GM19372 (cell line): ENCODE results near the gene VGF.
"Not testable (repeated sequence)": the region's sequence is repeated elsewhere in the genome, so short reads cannot be mapped to it uniquely, and the experiment has no call there.

ENCODE experiments used
- ATAC-seq: cut with Tn5 transposase; IDR thresholded peaks from one replicate; pipeline ENCODE4 v1.9.1; 2021; ENCODE audit warnings: mild to moderate bottlenecking, low read depth, moderate library complexity; ENCODE audit not compliant: unreplicated experiment

The VGF gene

DNA sequence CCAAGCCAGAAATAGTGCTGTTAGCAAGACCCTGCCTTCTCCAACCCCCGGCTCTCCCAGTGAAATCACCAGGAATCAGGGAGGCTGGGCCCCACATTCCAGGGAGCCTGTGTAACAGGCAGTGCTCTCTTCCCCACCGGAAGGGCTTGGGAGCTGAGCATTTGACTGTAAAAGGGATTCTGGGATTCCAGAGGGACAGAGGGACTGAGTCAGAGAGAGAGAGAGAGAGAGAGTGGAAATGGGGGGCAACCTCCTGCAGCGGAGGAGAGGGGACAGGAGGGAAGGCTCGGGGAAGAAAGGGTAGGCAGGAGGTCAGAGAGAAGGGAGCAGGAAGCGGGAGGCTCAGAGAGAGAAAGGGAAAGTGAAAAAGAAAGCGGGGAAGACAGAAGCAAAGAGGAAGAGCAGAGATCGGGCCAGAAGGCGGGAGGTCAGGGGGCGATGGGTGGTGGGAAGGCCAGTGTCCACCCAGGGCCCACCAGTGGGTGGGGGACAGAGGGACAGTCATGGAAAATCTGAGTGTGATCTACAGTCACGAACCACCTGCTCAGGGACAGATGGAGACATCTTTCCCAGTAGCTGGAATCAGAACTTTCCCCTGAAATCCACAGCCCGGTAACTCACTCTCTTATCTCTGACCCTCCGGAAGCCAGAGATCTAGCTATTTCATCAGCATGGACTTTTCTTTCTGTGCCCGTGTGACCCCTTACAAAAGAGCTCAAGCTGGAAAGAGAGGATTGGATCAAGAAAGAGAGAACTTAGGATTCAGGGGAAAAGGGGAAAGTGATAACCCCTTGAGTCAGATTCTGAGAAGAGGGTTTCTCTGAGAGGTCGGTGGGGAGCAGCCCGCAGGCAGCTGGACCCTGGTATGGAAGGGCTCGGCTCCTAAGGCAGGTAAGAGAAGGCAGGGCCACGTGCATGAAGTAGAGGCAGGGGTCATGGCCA lies 43.1 kb downstream of the VGF start:
- ATAC-seq: no peak

DNA sequence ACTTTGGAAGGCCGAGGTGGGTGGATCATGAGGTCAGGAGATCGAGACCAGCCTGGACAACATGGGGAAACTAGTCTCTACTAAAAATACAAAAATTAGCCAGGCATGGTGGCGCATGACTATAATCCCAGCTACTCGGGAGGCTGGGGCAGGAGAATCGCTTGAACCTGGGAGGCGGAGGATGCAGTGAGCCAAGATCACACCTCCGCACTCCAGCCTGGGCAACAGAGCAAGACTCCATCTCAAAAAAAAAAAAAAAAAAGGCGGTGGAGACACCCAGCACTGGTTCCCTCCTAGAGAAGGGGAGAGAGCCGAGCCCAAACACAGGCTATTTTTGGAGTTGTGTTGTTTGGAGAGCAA lies 43.8 kb downstream of the VGF start:
- not testable (repeated sequence) for ATAC-seq

DNA sequence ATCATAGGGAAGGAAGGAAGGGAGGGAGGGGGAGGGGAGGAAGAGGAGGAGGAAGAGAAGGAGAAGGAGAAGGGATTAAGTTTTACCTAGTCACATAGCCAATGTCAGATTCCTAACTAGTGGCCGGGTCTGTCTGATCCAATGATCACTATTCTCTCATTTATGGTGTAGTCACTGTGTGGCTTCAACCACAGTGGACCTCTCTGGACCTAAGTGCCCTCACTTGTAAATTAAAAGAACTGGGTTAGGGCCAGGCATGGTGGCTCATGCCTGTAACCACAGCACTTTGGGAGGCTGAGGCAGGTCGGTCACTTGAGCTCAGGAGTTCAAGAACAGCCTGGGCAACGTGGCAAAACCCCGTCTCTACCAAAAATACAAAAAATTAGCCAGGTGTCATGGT lies 45.1 kb downstream of the VGF start:
- ATAC-seq: no peak

DNA sequence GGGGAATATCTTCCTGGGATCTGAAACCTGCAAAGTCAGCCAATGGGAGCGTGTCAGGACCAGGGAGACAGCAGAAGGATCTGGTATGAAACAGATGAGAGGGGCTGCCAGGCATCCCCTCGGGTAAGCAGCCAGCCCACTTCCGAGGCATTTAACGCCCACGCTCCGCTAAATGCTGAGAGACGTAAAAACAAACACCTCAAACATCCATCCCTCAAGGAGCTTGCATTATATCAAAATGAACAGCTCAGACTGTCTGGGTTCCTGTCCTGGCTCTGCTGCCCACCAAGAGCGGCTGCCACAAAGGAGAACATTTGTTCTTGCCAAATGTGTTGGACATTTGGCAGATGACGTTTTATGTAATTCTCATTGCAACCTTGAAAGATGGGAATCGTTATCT lies 45.5 kb downstream of the VGF start:
- no peak for ATAC-seq

DNA sequence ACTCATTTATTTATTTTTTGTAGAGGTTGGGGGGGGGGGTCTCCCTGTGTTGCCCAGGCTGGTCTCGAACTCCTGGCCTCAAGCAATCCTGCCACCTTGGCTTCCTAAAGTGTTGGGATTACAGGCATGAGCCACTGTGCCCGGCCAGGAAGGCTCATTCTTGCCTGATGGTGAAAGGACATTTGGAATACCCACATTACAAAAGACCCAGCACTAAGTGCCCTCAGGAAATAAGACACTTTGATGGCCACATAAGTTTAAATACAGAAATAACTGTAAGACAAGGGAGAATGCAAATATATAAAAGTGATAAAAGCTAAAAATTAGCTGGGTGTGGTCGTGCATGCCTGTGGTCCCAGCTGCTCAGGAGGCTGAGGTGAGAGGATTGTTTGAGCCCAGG lies 46.5 kb downstream of the VGF start:
- no peak for ATAC-seq

DNA sequence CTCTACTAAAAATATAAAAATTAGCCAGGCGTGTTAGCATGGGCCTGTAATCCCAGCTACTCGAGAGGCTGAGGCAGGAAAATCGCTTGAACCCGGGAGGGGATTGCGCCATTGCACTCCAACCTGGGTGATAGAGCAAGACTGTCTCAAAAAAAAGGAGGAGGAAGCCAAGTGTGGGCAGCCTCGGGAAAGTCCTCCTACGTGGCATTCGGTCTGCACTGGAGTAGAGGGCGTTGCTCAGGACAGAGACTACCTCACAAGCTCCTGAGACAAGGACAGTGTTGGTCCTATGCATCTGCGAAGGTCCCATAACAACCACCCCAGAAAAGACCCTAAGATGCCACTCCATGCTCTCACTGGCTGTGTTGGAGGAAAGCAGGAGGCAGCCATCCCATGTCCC lies 48.5 kb downstream of the VGF start:
- no peak for ATAC-seq

DNA sequence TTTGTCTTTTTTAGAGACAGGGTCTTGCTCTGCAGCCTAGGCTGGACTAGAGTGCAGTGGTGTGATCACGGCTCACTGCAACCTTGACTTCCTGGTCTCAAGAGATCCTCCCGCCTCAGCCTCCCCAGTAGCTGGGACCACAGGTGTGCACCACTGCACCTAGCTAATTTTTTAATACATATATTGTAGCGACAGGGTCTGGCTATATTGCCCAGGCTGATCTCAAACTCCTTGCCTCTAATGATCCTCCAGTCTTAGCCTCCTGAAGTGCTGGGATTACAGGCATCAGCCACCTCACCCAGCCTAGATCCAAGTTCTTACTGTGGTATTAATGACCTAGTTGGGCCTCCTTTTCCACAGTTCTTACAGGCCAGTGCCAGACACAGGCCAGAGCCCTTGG lies 50.2 kb downstream of the VGF start:
- ATAC-seq: no peak

DNA sequence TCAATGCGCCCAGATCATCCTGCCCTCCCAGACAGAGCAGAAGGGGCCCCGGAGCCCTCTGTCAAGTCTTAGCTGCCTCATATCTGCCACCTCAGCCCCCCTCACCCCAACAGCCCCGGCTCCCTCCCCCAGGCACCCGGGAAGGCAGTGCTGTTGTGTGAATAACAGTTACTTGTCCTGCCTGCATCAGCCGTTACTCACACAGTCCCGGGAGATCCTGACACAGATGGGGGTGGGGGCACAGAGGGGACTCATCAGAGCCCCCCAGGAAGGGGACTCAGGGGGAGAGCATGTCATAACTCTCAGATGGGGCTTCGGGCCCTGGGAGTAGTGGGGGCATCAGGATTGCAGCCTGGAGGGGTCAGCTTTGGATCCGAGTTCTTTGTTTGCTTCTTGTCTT lies 50.9 kb downstream of the VGF start:
- no peak for ATAC-seq

DNA sequence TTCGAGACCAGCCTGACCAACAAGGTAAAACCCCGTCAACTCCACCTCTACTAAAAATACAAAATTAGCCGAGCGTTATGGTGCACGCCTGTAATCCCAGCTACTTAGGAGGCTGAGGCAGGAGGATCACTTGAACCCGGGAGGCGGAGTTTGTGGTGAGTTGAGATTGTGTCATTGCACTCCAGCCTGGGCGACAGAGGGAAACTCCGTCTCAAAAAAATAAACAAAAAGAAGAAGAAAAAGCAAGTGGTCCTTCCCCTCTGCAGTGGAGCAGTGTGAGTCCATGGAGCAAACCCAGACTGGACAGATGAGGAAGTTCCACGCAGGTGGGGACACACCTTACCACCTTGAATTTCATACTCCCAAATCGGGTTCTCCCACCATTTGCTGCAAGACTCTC lies 51.5 kb downstream of the VGF start:
- ATAC-seq: no peak

DNA sequence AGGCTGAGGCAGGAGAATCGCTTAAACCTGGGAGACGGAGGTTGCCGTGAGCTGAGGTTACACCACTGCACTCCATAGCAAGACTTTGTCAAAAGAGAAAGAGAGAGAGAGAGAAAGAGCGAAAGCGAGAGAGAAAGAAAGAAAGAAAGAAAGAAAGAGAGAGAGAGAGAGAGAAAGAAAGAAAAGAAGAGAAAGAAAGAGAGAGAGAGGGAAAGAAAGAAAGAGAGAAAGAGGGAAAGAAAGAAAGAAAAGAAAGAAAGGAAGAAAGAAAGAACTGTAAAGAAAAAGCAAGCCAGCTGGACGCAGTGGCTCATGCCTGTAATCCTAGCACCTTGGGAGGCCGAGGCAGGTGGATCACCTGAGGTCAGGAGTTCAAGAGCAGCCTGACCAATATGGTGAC lies 52.2 kb downstream of the VGF start:
- not testable (repeated sequence) for ATAC-seq
